ENCODE data around the gene DUSP22. TPM values are rescaled to one million over a fixed set of nuclear protein-coding genes. Genes with fewer than 3 reads are reported as not detected.
"Not testable (repeated sequence)": the region's sequence is repeated elsewhere in the genome, so short reads cannot be mapped to it uniquely, and the experiment has no call there.

The DUSP22 gene
- total RNA-seq, 2 donors from 2014 or later, result 23.3 to 27.4 TPM

GRCh38 chr6:285902-286301 lies 6.4 kb upstream of the DUSP22 start:
- not testable (repeated sequence) for ATAC-seq (replicated peaks); H3K27me3 Mint-ChIP-seq; H3K9me3 Mint-ChIP-seq; H3K4me3 Mint-ChIP-seq; H3K36me3 Mint-ChIP-seq (ENCODE audit: low read depth); H3K4me1 Mint-ChIP-seq; H3K27ac Mint-ChIP-seq

GRCh38 chr6:286681-287488 lies 5.4 kb upstream of the DUSP22 start:
- ATAC-seq (replicated peaks), result no peak

GRCh38 chr6:287489-287860 lies 4.8 kb upstream of the DUSP22 start:
- peaks cover 4% of the 10 kb centered on the region for H3K9me3 Mint-ChIP-seq
- H3K36me3 Mint-ChIP-seq (ENCODE audit: low read depth), result no peaks in the 10 kb centered on the region
- H3K27ac Mint-ChIP-seq, result no peak overlapping the region
- peaks cover 5% of the 10 kb centered on the region for H3K4me1 Mint-ChIP-seq
- no peaks in the 10 kb centered on the region for H3K27me3 Mint-ChIP-seq
- H3K4me3 Mint-ChIP-seq, result no peak overlapping the region
- no peak for ATAC-seq (replicated peaks)

More at GRCh38 chr6:286681-287488, 5.4 kb upstream of the DUSP22 start:
- Mint-ChIP-seq H3K4me1 (peaks cover 5% of the 10 kb centered on the region), H3K36me3 (ENCODE audit: low read depth) (no peaks in the 10 kb centered on the region), H3K4me3 (no peak overlapping the region), H3K27me3 (no peaks in the 10 kb centered on the region), H3K9me3 (peaks cover 4% of the 10 kb centered on the region), H3K27ac (no peak overlapping the region)

- H3K27ac Mint-ChIP-seq, result no peak overlapping the region
- no peak overlapping the region for H3K4me3 Mint-ChIP-seq
- H3K36me3 Mint-ChIP-seq (ENCODE audit: low read depth), result peaks cover 6% of the 10 kb centered on the region
- no peak for ATAC-seq (replicated peaks)
- no peaks in the 10 kb centered on the region for H3K9me3 Mint-ChIP-seq
- no peaks in the 10 kb centered on the region for H3K27me3 Mint-ChIP-seq
- peaks cover 11% of the 10 kb centered on the region for H3K4me1 Mint-ChIP-seq
These were observed 3.4 kb upstream of the DUSP22 start for GRCh38 chr6:288866-289265.

- no peak for ATAC-seq (replicated peaks)
- no peaks in the 10 kb centered on the region for H3K9me3 Mint-ChIP-seq
- H3K4me1 Mint-ChIP-seq, result peaks cover 11% of the 10 kb centered on the region
- H3K4me3 Mint-ChIP-seq, result peak overlapping the region; percentile 6
- H3K27ac Mint-ChIP-seq, result no peak overlapping the region
- H3K36me3 Mint-ChIP-seq (ENCODE audit: low read depth), result peaks cover 6% of the 10 kb centered on the region
- no peaks in the 10 kb centered on the region for H3K27me3 Mint-ChIP-seq
These were observed 2.0 kb upstream of the DUSP22 start for GRCh38 chr6:290111-290922.

- peak overlapping the region; percentile 16 for H3K27ac Mint-ChIP-seq
- H3K27me3 Mint-ChIP-seq, result no peaks in the 10 kb centered on the region
- ATAC-seq (replicated peaks), result no peak
- H3K4me3 Mint-ChIP-seq, result peak overlapping the region; percentile 67
- peaks cover 11% of the 10 kb centered on the region for H3K4me1 Mint-ChIP-seq
- peaks cover 6% of the 10 kb centered on the region for H3K36me3 Mint-ChIP-seq (ENCODE audit: low read depth)
- H3K9me3 Mint-ChIP-seq, result no peaks in the 10 kb centered on the region
These were observed 1.0 kb upstream of the DUSP22 start for GRCh38 chr6:291204-291696.

GRCh38 chr6:292506-293192 lies 362 bp downstream of the DUSP22 start:
- H3K9me3 Mint-ChIP-seq, result no peaks in the 10 kb centered on the region
- peaks cover 6% of the 10 kb centered on the region for H3K36me3 Mint-ChIP-seq (ENCODE audit: low read depth)
- peak overlapping the region; percentile 82 for H3K27ac Mint-ChIP-seq
- ATAC-seq (replicated peaks), result peak; percentile 39
- no peaks in the 10 kb centered on the region for H3K27me3 Mint-ChIP-seq
- peaks cover 11% of the 10 kb centered on the region for H3K4me1 Mint-ChIP-seq
- H3K4me3 Mint-ChIP-seq, result peak overlapping the region; percentile 87

- Mint-ChIP-seq H3K4me1 (peaks cover 11% of the 10 kb centered on the region), H3K27ac (peak overlapping the region; percentile 82)
These were observed 1.2 kb downstream of the DUSP22 start for GRCh38 chr6:293193-294174.

GRCh38 chr6:294656-295565 lies 2.6 kb downstream of the DUSP22 start:
- Mint-ChIP-seq H3K27ac (no peak overlapping the region), H3K4me3 (peak overlapping the region; percentile 0), H3K27me3 (no peaks in the 10 kb centered on the region), H3K9me3 (no peaks in the 10 kb centered on the region), H3K36me3 (ENCODE audit: low read depth) (peaks cover 6% of the 10 kb centered on the region), H3K4me1 (peaks cover 11% of the 10 kb centered on the region)
- no peak for ATAC-seq (replicated peaks)

More at GRCh38 chr6:293193-294174, 1.2 kb downstream of the DUSP22 start:
- Mint-ChIP-seq H3K36me3 (ENCODE audit: low read depth) (peaks cover 6% of the 10 kb centered on the region), H3K9me3 (no peaks in the 10 kb centered on the region), H3K27me3 (no peaks in the 10 kb centered on the region), H3K4me3 (peak overlapping the region; percentile 87)
- ATAC-seq (replicated peaks), result peak; percentile 22

GRCh38 chr6:296151-297122 lies 4.2 kb downstream of the DUSP22 start:
- Mint-ChIP-seq H3K27ac (no peak overlapping the region), H3K4me3 (no peak overlapping the region), H3K4me1 (peaks cover 6% of the 10 kb centered on the region), H3K36me3 (ENCODE audit: low read depth) (peaks cover 6% of the 10 kb centered on the region), H3K9me3 (no peaks in the 10 kb centered on the region), H3K27me3 (no peaks in the 10 kb centered on the region)
- no peak for ATAC-seq (replicated peaks)

GRCh38 chr6:297571-298232 lies 5.4 kb downstream of the DUSP22 start:
- no peak for ATAC-seq (replicated peaks)
- Mint-ChIP-seq H3K9me3 (no peaks in the 10 kb centered on the region), H3K4me1 (peaks cover 6% of the 10 kb centered on the region), H3K27ac (no peak overlapping the region), H3K36me3 (ENCODE audit: low read depth) (peaks cover 6% of the 10 kb centered on the region), H3K4me3 (no peak overlapping the region), H3K27me3 (no peaks in the 10 kb centered on the region)

Measured in activated T-helper 17 cell treated with anti-CD3 and anti-CD28 coated beads, Interleukin-2, amount 50 U/mL, for 72 hours (primary cell).